GM18505 (cell line): ENCODE results near the gene LRP5.

Experiments
- ATAC-seq: cut with Tn5 transposase; IDR thresholded peaks from one replicate; pipeline ENCODE4 v1.9.1; 2021; ENCODE audit not compliant: unreplicated experiment
- POLR2A ChIP-seq: IDR thresholded peaks from 4 replicates; pipeline ENCODE4 v1.6.1; 2011; ENCODE audit warnings: borderline replicate concordance; ENCODE audit not compliant: insufficient read depth, insufficient read length; ENCODE audit errors: extremely low read depth

The LRP5 gene

DNA sequence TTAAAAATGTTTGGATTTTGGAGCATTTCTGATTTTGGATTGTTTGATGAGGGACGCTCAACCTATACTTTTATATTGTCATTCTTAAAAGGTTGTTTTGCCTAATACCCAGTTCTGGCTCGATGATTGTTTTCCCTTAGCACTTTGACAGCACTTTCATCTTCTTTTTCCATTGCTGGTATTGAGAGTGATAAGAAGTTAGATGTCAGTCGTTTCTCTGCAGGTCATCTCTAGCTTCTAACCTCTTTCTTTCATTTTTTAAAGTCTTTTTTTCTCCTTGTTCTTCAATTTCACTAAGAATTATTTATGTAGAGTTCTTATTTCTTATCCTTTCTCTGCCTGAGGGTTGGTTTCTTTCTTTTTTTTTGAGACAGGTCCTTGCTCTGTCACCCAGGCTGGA lies 167.0 kb downstream of the LRP5 start:
- no peak for TF ChIP-seq POLR2A
- no peak for ATAC-seq

DNA sequence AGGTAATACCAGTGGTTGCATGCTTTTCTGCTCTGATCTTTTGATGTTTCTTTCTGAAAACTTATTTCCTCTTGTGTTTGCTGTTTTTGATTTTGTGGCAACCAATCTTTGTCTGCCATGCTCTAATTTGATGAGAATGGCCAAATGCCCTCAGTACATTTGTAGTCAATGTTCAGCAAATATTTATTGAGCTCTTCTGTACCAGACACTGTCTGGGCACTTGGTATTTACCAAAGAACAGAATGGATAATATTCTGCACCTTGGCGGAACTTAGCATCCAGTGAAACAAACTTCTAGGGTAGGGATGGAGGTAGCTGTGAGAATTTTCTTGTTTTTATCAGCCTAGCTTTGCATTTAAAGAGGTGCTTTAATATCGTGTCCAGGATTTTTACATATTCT lies 167.8 kb downstream of the LRP5 start:
- no peak for ATAC-seq
- TF ChIP-seq POLR2A, result no peak

DNA sequence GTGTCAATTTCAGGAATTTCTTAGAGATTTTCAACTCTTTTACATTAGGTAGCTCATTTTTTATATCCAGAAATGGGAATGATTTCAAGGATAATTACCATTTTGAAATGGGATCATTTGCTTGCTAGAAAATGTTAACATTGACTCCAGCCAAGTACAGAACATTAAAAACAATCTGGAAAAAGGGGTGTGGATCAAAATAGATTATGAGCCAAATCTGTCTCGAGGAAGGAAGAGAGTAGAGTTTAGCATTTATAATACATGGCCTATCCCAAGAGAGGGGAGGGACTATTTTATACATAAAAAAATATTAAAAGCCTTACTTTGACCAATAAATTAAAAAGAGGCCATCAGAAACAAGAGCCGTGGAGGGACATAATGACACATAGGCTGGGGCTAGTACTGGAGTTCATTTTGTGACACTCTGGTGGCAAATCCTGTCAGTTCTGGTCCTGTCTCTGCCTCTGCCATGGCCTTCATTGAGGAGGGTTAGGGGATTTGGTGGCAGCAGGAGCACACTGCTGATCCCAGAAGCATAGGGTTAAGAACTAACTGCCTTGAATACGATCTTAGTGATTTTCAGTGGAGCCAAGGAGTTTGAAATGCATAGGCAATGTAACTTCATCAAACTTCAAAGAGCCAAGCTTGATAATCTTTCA lies 168.6 kb downstream of the LRP5 start:
- ATAC-seq, result no peak
- TF ChIP-seq POLR2A, result no peak

DNA sequence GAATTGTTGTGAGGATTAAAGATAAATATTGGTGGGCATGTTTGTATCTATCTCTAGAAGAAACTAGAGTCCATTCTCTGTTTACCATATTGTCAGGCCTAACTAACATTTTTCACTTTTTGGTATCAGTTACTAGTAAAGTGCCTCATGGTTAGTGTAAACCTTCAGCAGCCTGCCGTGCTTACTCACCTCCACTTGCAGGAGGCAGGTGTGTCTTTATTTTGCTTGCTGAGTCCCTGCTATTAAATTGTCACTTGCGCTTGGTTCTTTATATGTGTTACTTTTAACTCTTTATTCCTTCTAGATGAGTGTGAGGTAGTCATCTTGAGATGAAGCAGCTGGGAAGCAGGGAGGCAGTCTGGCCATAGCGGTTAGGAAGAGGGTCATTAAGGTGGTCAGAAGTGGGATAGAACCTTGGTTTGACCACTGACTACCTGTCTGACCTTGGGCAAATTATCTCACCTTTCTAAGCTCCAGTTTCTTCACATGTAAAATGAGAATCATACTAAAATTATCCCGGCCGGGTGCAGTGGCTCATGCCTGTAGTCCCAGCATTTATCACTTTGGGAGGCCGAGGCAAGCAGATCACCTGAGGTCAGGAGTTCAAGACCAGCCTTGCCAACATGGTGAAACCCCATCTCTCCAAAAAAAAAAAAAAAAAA lies 169.3 kb downstream of the LRP5 start:
- no peak for ATAC-seq

DNA sequence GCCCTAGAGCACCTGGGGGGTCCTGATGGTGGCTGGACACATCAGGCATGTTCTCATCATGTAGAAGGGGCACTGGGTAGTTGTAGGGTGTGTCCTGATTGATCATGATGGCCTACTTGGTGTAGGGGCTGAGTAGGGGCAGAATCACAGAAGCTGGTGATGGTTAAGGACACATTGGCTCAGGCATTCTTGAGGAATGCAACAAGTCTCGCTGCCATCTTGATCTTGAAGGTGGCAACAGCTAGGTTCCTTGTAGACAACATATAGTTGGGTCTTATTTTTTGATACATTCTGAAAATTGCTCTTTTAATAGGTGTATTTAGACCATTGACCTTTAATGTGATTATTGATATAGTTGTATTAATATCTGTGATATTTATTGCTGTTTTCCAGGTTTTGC lies 176.2 kb downstream of the LRP5 start:
- no peak for ATAC-seq
- no peak for TF ChIP-seq POLR2A

More for the DNA sequence above, 169.3 kb downstream of the LRP5 start:
- no peak for TF ChIP-seq POLR2A

DNA sequence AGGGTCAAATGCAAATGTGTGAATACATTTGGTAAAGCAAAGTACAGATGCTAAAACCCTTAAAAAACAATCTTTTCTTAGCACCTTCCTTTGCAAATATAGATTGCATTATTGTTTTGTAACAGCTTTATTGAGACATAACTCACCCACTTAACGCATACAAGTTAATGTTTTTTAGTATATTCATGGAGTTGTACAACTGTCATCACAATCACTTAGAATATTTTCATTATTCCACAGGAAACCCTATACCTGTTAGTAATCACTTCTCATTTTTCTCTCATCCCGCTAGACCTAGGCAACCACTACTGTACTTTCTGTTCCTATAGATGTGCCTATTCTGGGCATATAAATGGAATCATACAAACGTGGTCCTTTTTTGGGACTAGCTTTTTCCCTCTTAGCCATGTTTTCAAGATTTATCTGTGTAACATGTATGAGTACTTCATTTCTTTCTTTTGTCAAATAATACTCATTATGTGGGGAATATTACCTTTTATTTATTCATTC lies 182.9 kb downstream of the LRP5 start:
- no peak for ATAC-seq

DNA sequence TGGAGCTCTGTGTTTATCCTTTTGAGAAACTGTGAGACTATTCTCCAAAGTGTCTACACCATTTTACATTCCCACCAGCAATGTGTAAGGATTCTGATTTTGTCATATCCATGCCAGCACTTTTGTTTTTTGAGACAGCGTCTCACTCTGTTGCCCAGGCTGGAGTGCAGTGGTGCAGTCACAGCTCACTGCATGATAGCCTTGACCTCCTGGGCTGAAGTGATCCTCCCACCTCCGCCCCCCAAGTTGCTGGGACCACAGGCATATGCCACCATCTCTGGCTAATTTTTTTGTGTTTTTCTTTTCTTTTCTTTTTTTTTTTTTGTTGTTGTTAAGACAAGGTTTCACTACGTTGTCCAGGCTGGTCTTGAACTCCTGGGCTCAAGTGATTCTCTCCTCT lies 183.5 kb downstream of the LRP5 start:
- ATAC-seq, result no peak
- no peak for TF ChIP-seq POLR2A

More for the DNA sequence above, 182.9 kb downstream of the LRP5 start:
- no peak for TF ChIP-seq POLR2A

DNA sequence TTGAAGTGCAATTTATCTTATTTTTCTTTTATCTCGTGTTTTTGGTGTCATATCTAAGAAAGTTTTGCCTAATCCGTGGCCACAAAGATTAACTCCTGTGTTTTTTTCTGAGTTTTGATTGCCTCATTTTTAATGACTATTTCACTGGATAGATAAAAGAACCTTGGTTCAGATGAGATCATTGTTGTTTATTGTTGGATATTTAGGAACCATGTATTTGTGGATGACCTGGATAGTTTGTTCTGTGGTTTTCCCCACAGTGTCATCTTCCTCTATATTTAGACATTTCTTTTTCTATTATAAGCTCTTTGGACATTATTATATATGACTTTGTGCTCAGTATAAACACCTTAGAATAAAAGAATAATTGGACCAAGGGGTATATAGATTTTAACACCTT lies 185.4 kb downstream of the LRP5 start:
- no peak for TF ChIP-seq POLR2A
- ATAC-seq, result no peak

DNA sequence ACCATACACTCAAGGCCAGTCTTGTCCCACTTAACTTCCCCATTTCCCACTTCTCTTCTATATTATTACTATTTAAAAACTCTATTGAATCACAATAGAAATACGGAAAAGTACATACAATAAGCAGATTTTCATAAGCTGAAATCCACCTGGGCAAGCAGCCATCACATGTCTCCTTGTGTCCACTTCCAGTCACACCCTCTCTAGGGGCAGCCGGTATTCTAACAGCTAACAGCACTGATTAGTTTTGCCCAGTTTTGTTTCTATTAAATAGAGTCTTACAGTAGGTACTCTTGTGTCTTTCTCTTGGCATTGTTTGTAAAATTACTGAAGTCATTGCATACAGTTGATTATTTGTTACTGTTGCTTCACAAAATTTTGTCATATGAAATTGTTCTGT lies 185.9 kb downstream of the LRP5 start:
- ATAC-seq, result no peak
- TF ChIP-seq POLR2A, result no peak
